ENCODE results near the gene PRKRIP1. TPM values are rescaled to one million over a fixed set of nuclear protein-coding genes. Genes with fewer than 3 reads are reported as not detected.

The PRKRIP1 gene
- total RNA-seq, 2 donors from 2014 or later: 38.0 to 44.0 TPM

DNA sequence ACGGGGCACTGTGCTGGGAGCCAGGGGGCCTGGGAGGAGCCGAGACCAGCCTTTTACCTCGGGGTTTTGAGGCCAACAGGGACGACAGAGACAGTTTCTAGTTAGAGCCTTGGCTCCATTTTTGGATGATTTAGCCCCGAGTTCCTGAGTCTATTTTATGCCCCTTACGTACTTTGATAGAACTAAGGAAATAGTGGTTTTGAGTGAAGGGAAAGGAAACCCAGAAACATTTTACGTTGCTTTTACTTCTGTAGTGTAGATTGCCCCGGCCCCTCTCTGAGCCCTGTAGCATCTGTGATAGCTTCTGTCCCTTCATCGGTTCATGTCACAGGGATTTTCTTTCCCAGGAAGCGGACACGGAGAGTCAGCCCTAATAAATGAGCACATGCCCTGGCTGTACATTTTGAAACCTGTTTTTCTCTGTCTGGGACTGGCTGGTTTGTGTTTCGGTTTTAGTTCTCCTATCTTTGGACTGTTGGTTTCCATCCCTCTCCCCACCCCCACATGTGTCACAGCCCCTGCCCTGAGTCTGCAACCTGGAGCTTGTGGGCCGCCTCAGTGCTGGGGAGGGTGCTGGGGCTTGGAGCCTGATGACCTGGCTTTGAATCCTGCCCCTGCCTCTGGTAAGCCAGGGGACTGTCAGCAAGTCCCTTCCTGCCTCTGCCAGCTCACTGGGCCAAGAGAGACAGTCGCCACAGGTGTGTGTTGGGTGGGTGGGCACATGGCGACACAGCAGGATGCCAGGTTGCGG lies 30.3 kb downstream of the PRKRIP1 start:
- no peaks in the 10 kb centered on the region for H3K36me3 Mint-ChIP-seq (ENCODE audit: low read depth)
- peaks cover 49% of the 10 kb centered on the region for H3K4me1 Mint-ChIP-seq
- DNase-seq (peak in 2 of 3 donors; percentile 37 to 49), ATAC-seq (peak; percentile 79)
- H3K9me3 ChIP-seq (ENCODE audit: control insufficient read depth, low read length, poor library complexity, severe bottlenecking): no peaks in the 10 kb centered on the region
- peak overlapping the region; percentile 93 for H3K4me3 Mint-ChIP-seq
- H3K27me3 Mint-ChIP-seq: no peaks in the 10 kb centered on the region
- H3K27ac Mint-ChIP-seq: peak overlapping the region; percentile 100

GRCh38 chr7:102427019-102427405 lies 30.8 kb downstream of the PRKRIP1 start:
- Mint-ChIP-seq H3K4me3 (peak overlapping the region; percentile 93), H3K36me3 (ENCODE audit: low read depth) (no peaks in the 10 kb centered on the region), H3K4me1 (peaks cover 54% of the 10 kb centered on the region), H3K27ac (peak overlapping the region; percentile 100), H3K27me3 (no peaks in the 10 kb centered on the region)
- no peaks in the 10 kb centered on the region for H3K9me3 ChIP-seq (ENCODE audit: control insufficient read depth, low read length, poor library complexity, severe bottlenecking)
- DNase-seq: no peak
- ATAC-seq: no peak

DNA sequence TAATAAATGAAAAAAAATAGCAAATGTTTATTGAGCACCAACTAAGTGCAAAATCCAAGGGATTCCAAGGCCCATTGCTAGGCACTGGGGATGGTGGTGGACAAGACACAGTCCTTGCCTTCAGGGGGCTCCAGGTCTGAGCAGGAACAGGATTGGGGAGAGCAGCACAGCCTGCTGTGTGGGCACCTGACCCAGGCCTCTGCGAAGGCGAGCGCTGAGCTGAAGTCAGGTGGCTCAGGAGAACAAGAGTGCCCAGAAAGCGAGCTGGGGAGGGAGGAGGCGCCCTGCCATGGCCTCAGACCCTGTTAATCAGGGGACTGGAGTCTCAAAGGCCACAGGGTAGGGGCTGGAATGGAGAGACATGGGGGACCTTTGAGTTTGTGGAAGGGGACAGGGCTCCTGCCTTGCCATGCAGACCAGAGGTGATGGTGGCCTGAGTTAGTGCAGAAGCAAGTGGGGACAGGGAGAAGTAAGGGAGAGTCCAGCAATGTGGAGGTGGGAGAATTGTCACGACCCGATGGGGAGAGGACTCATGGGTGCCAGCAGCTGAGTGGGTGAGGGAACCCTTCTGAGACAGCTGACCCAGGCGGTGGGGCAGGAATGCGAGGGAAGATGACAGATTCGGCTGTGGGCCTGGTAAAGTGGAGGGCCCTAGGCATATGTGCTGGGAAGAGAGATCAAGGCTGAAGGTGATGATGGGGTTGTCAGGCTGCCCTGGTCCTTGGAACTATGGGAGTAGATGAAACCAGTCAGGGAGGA lies 33.2 kb downstream of the PRKRIP1 start:
- no peaks in the 10 kb centered on the region for H3K27me3 Mint-ChIP-seq
- no peaks in the 10 kb centered on the region for H3K36me3 Mint-ChIP-seq (ENCODE audit: low read depth)
- no peaks in the 10 kb centered on the region for H3K9me3 ChIP-seq (ENCODE audit: control insufficient read depth, low read length, poor library complexity, severe bottlenecking)
- DNase-seq (no peak), ATAC-seq (no peak)
- H3K4me3 Mint-ChIP-seq: no peak overlapping the region
- peak overlapping the region; percentile 100 for H3K27ac Mint-ChIP-seq
- peaks cover 52% of the 10 kb centered on the region for H3K4me1 Mint-ChIP-seq

DNA sequence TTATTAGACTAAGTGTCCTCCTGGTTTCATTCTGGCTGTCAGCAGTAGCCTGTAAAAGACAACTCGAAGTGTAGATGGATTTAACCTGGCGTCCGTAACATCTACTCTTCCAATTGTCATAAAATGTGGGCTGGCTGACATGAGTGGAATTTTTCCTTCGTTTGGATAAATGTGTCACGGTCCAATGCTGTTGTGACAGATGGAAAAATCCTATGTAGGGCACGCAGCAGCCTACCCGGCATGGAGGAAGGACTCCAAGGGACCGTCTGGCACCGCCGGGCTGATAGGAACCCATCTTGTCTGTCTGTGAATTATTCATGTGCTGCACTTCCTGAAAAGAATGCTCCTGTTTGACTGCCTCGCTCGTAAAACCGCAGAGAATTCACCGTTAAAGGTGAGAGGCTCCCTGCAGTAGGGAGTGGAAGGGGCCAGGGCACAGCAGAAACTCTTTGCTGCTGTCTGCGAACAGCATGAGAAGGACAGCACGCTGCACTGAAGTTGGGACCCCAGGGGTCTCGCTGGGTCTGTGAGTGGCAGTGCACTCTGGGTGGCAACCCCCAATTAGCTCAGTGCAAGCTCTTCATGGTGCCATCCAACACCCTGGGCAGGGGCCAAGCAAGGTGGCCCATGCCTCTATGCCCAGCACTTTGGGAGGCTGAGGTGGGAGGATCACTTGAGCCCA lies 35.6 kb downstream of the PRKRIP1 start:
- H3K27ac Mint-ChIP-seq: peak overlapping the region; percentile 100
- H3K9me3 ChIP-seq (ENCODE audit: control insufficient read depth, low read length, poor library complexity, severe bottlenecking): no peaks in the 10 kb centered on the region
- peaks cover 40% of the 10 kb centered on the region for H3K4me1 Mint-ChIP-seq
- no peaks in the 10 kb centered on the region for H3K36me3 Mint-ChIP-seq (ENCODE audit: low read depth)
- ATAC-seq (peak; percentile 73), DNase-seq (peak; percentile 48 to 70 (median 53))
- no peaks in the 10 kb centered on the region for H3K27me3 Mint-ChIP-seq
- peak overlapping the region; percentile 82 for H3K4me3 Mint-ChIP-seq

- peak; percentile 40 for ATAC-seq
- no peaks in the 10 kb centered on the region for H3K27me3 Mint-ChIP-seq
These were observed 36.5 kb downstream of the PRKRIP1 start for GRCh38 chr7:102432442-102433218.

DNA sequence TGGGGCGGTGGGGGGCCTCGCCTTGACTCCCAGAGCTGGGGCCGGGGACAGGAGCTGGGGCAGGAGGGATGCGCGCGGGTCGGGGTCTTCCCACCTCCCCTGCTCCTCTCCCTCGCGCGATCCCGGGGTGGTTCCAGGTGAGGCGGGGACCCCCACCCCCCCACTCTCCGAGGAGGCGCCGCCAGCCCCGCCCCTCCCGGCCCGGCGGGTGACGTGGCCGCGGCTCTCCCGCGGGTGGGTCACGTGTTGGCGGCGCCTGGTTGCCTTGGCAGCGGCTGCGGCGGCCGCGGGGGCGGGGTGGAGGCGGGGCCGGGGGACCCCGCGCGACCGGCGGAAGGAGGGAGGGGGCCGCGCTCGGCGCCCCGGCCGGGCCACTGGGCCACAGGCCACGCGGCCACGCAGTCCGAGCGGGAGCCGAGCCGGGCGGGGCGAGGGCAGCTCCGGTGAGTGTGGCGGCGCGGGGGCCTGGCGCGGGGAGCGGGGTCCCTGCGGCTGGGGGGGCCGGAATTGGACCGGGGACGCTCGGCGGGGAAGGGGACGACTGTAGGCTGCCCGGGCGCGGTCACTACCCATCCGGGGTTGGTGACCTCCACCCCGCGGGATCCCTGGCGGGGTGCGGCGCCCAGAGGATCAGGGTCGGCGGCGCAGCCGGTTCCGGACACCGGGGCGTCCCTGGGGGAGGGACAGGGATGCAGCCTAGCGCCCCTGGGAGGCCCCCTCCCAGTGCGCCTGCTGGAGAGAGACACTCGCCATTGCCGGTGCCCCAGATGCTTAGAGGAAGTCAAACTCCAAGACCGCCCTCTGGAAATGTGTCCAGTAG lies 37.3 kb downstream of the PRKRIP1 start, which contains the start of gene ORAI2:
Gene ORAI2 (plus strand): TSS at position 357 of the 820 bp plus-strand sequence. CDS start 5,382 bp downstream, outside the sequence.
- Mint-ChIP-seq H3K4me1 (peaks cover 35% of the 10 kb centered on the region), H3K4me3 (peak within 1 kb of the TSS; percentile 93), H3K27ac (peak within 1 kb of the TSS; percentile 100), H3K36me3 (ENCODE audit: low read depth) (no peaks in the 10 kb centered on the region), H3K27me3 (no peaks in the 10 kb centered on the region)
- peak; percentile 71 for ATAC-seq
- H3K9me3 ChIP-seq (ENCODE audit: control insufficient read depth, low read length, poor library complexity, severe bottlenecking): no peaks in the 10 kb centered on the region
- DNase-seq: peak; percentile 83 to 89 (median 85)

More at GRCh38 chr7:102432442-102433218, 36.5 kb downstream of the PRKRIP1 start:
- Mint-ChIP-seq H3K27ac (peak overlapping the region; percentile 100), H3K36me3 (ENCODE audit: low read depth) (no peaks in the 10 kb centered on the region), H3K4me1 (peaks cover 38% of the 10 kb centered on the region), H3K4me3 (peak overlapping the region; percentile 93)
- DNase-seq: peak in 1 of 3 donors; percentile 12
- no peaks in the 10 kb centered on the region for H3K9me3 ChIP-seq (ENCODE audit: control insufficient read depth, low read length, poor library complexity, severe bottlenecking)

DNA sequence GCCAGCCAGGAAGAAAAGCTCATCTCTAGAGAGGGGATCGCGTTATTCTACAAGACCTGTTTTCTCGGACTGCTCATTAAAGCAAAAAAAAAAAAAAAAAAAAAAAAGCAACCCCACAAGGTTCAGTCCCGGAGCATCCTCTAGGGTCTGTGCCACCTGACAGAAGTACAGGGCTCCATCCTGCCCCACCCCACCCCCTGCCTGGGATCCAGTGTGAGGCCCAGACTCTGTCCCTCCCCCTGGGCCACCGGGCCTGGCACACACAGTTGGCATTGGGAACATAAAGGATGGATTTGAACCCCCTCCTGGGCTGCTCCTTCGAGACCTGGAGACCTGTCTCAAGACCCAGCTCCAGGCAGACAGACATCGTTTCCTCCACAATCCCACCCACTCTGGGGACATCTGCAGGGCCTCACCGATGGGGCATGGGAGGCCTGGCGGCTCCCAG lies 37.9 kb downstream of the PRKRIP1 start:
- Mint-ChIP-seq H3K4me3 (peak overlapping the region; percentile 93), H3K4me1 (peaks cover 35% of the 10 kb centered on the region), H3K36me3 (ENCODE audit: low read depth) (no peaks in the 10 kb centered on the region), H3K27me3 (no peaks in the 10 kb centered on the region), H3K27ac (peak overlapping the region; percentile 95)
- DNase-seq: no peak
- H3K9me3 ChIP-seq (ENCODE audit: control insufficient read depth, low read length, poor library complexity, severe bottlenecking): no peaks in the 10 kb centered on the region
- no peak for ATAC-seq

DNA sequence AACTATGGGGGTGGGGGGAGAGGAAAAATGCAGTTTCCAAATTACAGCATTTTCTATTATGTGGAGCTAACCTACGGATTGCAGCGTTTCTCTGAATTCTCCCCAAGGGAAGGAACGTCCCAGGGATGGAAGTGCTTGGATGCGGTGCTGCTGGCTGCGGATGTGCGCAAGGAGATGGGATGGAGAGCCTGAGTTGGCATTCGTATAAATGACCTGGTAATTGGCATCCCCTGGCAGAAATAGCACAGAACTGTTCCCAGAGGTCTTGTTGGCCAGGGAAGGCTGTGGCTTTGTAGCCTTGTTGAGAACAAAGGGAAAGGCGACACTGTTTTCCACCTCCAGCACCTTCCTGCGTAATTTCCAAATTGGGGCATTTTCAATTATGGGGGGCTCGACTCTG lies 40.0 kb downstream of the PRKRIP1 start:
- H3K9me3 ChIP-seq (ENCODE audit: control insufficient read depth, low read length, poor library complexity, severe bottlenecking): no peaks in the 10 kb centered on the region
- H3K36me3 Mint-ChIP-seq (ENCODE audit: low read depth): no peaks in the 10 kb centered on the region
- H3K27ac Mint-ChIP-seq: peak overlapping the region; percentile 95
- no peak for ATAC-seq
- peak overlapping the region; percentile 15 for H3K4me3 Mint-ChIP-seq
- peaks cover 20% of the 10 kb centered on the region for H3K4me1 Mint-ChIP-seq
- DNase-seq: no peak
- H3K27me3 Mint-ChIP-seq: no peaks in the 10 kb centered on the region

DNA sequence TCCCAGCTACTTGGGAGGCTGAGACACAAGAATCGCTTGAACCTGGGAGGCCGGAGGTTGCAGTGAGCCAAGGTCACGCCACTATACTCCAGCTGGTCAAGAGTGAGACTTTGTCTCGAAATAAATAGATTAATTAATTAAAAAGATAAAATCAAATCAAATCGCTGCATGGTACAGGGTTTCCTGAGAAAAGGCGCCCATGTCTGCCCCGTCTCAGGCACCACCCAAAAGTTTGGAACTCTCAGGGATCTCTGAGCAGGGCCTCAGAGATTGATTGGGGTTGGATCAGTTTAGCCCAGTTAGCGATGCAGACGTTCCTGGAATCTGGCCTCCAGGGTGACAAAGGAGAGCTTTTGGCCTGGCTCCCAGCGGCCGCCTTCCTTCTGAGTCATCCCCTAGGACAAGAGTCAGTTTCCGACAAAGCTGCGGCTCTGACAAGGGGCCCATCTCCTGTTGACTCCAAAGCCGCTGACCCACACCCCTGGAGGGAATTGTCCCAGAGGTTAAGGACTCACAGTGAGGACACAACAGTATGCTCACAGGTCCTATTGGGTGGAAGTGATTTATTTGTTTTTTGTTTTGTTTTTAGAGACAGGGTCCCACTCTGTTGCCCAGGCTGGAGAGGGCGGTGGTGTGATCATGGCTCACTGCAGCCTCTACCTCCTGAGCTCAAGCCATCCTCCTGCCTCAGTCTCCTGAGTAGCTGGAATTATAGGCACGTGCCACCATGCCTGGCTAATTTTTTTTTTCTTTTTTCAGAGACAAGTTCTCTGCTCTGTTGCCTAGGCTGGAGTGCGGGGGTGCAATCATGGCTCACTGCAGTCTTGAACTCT lies 44.0 kb downstream of the PRKRIP1 start:
- no peaks in the 10 kb centered on the region for H3K36me3 Mint-ChIP-seq (ENCODE audit: low read depth)
- H3K4me1 Mint-ChIP-seq: peaks cover 8% of the 10 kb centered on the region
- H3K4me3 Mint-ChIP-seq: no peak overlapping the region

GRCh38 chr7:102444961-102445673 lies 49.0 kb downstream of the PRKRIP1 start:
- no peak for DNase-seq
- Mint-ChIP-seq H3K27ac (no peak overlapping the region), H3K4me1 (peaks cover 5% of the 10 kb centered on the region), H3K27me3 (no peaks in the 10 kb centered on the region), H3K4me3 (peak overlapping the region; percentile 47), H3K36me3 (ENCODE audit: low read depth) (no peaks in the 10 kb centered on the region)
- ATAC-seq: peak; percentile 24
- no peaks in the 10 kb centered on the region for H3K9me3 ChIP-seq (ENCODE audit: control insufficient read depth, low read length, poor library complexity, severe bottlenecking)

More for the DNA sequence above, 44.0 kb downstream of the PRKRIP1 start:
- ATAC-seq: no peak
- no peaks in the 10 kb centered on the region for H3K27me3 Mint-ChIP-seq
- no peaks in the 10 kb centered on the region for H3K9me3 ChIP-seq (ENCODE audit: control insufficient read depth, low read length, poor library complexity, severe bottlenecking)
- H3K27ac Mint-ChIP-seq: no peak overlapping the region
- no peak for DNase-seq

DNA sequence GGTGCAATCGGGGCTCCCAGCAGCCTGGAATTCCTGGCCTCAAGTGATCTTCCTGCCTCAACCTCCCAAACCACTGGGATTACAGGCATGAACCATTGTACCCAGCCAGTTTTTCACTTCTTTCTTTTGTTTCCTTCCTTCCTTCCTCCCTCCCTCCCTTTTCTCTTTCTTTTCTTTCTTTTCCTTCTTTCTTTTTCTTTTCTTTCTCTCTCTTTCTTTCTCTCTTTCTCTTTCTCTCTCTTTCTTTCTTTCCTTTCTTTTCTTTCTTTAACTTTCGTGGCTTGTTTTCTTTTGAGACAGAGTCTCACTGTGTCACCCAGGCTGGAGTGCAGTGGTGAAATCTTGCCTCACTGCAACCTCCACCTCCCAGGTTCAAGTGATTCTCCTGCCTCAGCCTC lies 49.5 kb downstream of the PRKRIP1 start:
- Mint-ChIP-seq H3K36me3 (ENCODE audit: low read depth) (no peaks in the 10 kb centered on the region), H3K27ac (peak overlapping the region; percentile 77), H3K4me3 (no peak overlapping the region), H3K4me1 (peaks cover 9% of the 10 kb centered on the region), H3K27me3 (no peaks in the 10 kb centered on the region)
- no peaks in the 10 kb centered on the region for H3K9me3 ChIP-seq (ENCODE audit: control insufficient read depth, low read length, poor library complexity, severe bottlenecking)
- ATAC-seq (no peak), DNase-seq (no peak)

All from T-helper 17 cell (primary cell).